Skeletal muscle satellite cell (primary cell): ENCODE measurements around the gene GPD2.
"Not testable (repeated sequence)": the region's sequence is repeated elsewhere in the genome, so short reads cannot be mapped to it uniquely, and the experiment has no call there.

Experiments used
- H3K27me3 ChIP-seq: 2 replicates; pipeline ENCODE4 v1.7.0; 2013; ENCODE audit warnings: low read length; ENCODE audit not compliant: control insufficient read depth, insufficient read depth
- H3K36me3 ChIP-seq: 2 replicates; pipeline ENCODE4 v1.7.0; 2013; ENCODE audit warnings: mild to moderate bottlenecking, control low read depth, low read length; ENCODE audit not compliant: insufficient read depth
- H3K4me1 ChIP-seq: 2 replicates; pipeline ENCODE4 v1.7.0; 2013; ENCODE audit warnings: low read length; ENCODE audit not compliant: control insufficient read depth, insufficient read depth
- H3K4me2 ChIP-seq: 2 replicates; pipeline ENCODE4 v1.7.0; 2013; ENCODE audit warnings: mild to moderate bottlenecking, low read length
- H3K4me3 ChIP-seq: 2 replicates; pipeline ENCODE4 v1.7.0; 2013; ENCODE audit warnings: low read length
- H3K9ac ChIP-seq: 2 replicates; pipeline ENCODE4 v1.7.0; 2013; ENCODE audit warnings: mild to moderate bottlenecking, low read depth, low read length, moderate library complexity
- H3K9me3 ChIP-seq: replicated peaks from 2 replicates; pipeline ENCODE4 v1.7.0; 2013; ENCODE audit warnings: mild to moderate bottlenecking, control low read depth, low read length

GPD2 gene

DNA sequence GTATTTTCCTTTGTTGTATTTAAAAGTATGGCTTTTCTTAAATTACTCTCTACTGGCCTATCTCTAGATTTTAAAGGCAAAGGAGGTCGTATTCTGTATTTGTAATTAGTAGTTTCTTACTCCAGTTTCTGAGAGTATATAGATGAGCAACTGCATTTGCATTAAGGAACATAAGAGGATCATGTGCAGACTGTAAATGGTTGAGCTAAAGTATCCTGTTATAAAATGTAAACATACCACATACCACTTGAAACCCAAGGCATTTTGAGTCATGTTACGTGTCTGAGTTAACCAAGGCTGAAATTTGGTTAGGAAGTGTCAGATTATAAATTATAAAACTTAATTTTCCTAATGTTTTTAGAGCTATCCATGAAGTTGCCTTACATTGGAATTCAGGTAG, 76.3 kb downstream of the GPD2 start:
- H3K4me2 ChIP-seq: no peak overlapping the region
- peaks cover 13% of the 10 kb centered on the region for H3K36me3 ChIP-seq
- no peaks in the 10 kb centered on the region for H3K9me3 ChIP-seq
- H3K4me3 ChIP-seq: no peak overlapping the region
- H3K9ac ChIP-seq: no peak overlapping the region
- no peaks in the 10 kb centered on the region for H3K4me1 ChIP-seq
- no peaks in the 10 kb centered on the region for H3K27me3 ChIP-seq

DNA sequence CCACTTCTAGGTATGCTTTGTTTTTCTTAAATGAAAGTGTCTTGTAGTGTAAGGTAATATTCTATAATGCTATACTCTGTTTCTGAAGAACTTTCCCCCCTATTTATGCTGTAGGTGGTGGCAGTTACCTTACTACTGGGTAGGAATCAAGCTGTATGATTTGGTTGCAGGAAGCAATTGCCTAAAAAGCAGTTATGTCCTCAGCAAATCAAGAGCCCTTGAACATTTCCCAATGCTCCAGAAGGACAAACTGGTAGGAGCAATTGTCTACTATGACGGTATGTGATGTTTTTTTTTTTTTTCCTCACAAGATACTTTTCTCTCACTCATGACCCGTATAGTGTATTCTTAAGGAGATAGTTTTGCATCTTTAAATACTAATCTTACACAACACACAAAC, 77.0 kb downstream of the GPD2 start:
- H3K27me3 ChIP-seq: no peaks in the 10 kb centered on the region
- H3K9me3 ChIP-seq: no peaks in the 10 kb centered on the region
- H3K36me3 ChIP-seq: peaks cover 13% of the 10 kb centered on the region
- H3K4me3 ChIP-seq: no peak overlapping the region
- H3K4me1 ChIP-seq: no peaks in the 10 kb centered on the region
- H3K4me2 ChIP-seq: no peak overlapping the region
- H3K9ac ChIP-seq: no peak overlapping the region

DNA sequence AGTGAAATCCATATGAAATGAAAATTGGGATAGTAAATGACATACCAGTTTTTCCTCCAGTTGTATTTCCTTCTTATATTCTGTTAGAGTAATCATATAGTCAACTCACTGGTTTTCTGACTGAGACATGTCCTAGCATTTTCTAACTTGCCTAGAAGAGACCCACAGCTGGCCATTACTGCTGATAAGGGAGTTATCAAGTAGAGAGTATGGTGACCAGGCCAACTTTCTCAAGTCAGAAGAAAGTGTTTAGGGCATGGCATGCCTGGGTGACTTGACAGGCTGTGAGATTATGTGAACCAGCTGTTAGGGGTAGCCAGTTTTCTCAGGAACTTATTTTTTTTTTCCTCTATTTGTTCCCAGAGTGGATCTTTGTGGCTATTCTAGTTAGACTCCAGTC, 81.2 kb downstream of the GPD2 start:
- H3K4me1 ChIP-seq: no peaks in the 10 kb centered on the region
- no peaks in the 10 kb centered on the region for H3K27me3 ChIP-seq
- no peak overlapping the region for H3K4me3 ChIP-seq
- no peak overlapping the region for H3K4me2 ChIP-seq
- H3K9me3 ChIP-seq: no peaks in the 10 kb centered on the region
- peaks cover 13% of the 10 kb centered on the region for H3K36me3 ChIP-seq
- H3K9ac ChIP-seq: no peak overlapping the region

DNA sequence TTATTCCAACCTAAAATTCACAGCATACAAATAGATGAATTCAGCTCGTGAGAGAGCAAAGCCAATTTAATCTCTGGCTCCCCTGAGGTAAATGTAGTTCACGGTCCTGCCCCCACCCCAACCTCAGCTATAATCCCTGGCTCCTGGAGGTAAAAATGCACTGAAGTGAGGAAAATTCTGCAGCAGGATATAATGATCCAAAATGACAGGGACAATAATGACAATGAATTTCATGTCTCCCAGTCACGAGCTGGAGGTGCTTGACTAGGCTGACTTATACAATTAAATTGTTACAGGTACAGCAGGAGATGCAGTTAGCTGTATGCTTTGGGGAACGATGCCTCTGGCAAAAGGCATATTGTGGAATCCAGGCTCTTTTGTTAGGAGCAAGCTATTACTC, 82.0 kb downstream of the GPD2 start:
- Histone ChIP-seq H3K4me2 (no peak overlapping the region), H3K9me3 (no peaks in the 10 kb centered on the region), H3K4me1 (no peaks in the 10 kb centered on the region), H3K36me3 (peaks cover 12% of the 10 kb centered on the region), H3K9ac (no peak overlapping the region), H3K4me3 (no peak overlapping the region), H3K27me3 (no peaks in the 10 kb centered on the region)

DNA sequence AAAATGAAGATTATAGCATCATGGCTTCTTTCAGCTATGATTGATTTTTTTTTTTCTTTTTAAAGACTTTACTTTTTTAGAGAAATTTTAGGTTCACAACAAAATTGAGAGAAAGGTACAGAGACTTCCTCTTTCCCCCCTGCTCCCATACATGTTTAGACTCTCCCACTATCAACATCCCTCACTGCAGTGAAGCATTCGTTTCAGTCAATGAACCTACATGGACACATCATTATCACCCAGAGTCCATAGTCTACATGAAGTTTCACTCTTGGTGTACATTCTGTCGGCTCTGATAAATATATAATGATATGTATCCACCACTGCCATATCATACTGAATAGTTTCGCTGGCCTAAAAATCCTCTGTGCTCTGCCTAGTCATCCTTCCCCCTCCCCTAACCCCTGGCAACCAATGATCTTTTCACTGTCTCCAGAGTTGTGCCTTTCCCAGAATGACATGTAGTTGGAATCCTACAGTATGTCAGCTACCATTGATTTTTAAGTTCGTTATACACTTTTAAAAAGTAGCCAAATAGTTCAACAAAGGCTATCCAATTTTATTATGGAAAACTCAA, 86.8 kb downstream of the GPD2 start:
- H3K4me2 ChIP-seq: no peak overlapping the region
- H3K4me3 ChIP-seq: no peak overlapping the region
- H3K9ac ChIP-seq: no peak overlapping the region
- no peaks in the 10 kb centered on the region for H3K27me3 ChIP-seq
- no peaks in the 10 kb centered on the region for H3K36me3 ChIP-seq
- H3K4me1 ChIP-seq: no peaks in the 10 kb centered on the region
- no peaks in the 10 kb centered on the region for H3K9me3 ChIP-seq

DNA sequence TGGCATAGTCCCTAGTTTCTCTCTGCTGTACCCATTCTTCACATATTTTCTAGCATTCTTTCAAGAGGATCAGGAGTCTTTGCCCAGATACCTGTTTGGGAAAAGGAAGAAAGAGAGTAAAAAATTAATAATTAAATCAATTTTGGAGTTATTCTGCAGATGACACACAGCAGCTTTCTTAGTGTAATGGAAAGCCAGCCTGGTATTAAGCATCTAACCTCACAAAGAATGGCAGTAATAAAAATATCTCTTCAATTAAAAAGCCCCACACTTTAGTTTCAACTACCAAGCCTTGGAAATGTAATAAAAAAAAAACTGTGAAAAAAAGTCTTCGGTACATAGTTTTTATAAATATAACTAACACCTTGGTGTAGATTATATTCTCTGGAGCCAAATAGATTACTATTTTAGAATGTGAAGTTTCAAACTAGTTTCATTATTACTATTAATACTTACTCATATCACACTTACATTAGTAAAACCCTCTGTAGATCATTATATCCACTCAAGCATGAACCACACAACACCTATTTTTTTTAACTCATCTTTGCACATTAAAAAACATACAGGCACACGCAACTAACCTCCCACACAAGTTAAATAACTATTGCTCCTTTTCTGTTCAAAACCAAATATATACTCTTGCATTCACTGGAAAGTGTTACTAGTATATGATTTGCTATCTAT, 90.9 kb downstream of the GPD2 start:
- no peak overlapping the region for H3K4me3 ChIP-seq
- H3K4me2 ChIP-seq: no peak overlapping the region
- H3K4me1 ChIP-seq: no peaks in the 10 kb centered on the region
- H3K9ac ChIP-seq: no peak overlapping the region
- no peaks in the 10 kb centered on the region for H3K36me3 ChIP-seq
- H3K27me3 ChIP-seq: no peaks in the 10 kb centered on the region
- no peaks in the 10 kb centered on the region for H3K9me3 ChIP-seq

DNA sequence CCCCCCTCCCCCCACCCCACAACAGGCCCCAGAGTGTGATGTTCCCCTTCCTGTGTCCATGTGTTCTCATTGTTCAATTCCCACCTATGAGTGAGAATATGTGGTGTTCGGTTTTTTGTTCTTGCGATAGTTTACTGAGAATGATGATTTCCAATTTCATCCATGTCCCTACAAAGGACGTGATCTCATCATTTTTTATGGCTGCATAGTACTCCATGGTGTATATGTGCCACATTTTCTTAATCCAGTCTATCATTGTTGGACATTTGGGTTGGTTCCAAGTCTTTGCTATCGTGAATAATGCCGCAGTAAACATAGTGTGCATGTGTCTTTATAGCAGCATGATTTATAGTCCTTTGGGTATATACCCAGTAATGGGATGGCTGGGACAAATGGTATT, 92.4 kb downstream of the GPD2 start:
- not testable (repeated sequence) for H3K36me3 ChIP-seq, H3K9me3 ChIP-seq, H3K4me1 ChIP-seq, H3K9ac ChIP-seq, H3K27me3 ChIP-seq, H3K4me2 ChIP-seq, H3K4me3 ChIP-seq

DNA sequence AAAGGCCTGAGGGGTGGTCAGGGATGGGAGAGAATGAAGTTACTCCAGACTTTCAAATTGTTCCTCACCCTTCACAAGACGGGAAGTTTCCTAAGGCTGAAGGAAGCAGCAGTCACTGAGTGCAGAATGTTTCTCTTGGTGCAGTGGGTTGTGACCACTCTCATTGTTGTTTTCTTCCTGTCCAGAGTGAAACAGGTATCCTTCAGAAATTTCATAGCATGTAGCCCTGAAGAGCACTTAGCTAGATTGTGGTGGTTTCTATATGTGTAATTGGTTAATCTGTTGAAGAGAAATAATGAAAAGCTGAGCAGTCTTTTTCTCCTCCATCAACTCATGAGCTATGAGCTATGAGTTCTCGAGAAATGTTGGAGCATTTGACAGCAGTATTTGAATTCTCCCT, 96.8 kb downstream of the GPD2 start:
- Histone ChIP-seq H3K4me1 (peaks cover 8% of the 10 kb centered on the region), H3K4me3 (no peak overlapping the region), H3K36me3 (no peaks in the 10 kb centered on the region), H3K4me2 (no peak overlapping the region), H3K27me3 (no peaks in the 10 kb centered on the region), H3K9me3 (no peaks in the 10 kb centered on the region), H3K9ac (no peak overlapping the region)

DNA sequence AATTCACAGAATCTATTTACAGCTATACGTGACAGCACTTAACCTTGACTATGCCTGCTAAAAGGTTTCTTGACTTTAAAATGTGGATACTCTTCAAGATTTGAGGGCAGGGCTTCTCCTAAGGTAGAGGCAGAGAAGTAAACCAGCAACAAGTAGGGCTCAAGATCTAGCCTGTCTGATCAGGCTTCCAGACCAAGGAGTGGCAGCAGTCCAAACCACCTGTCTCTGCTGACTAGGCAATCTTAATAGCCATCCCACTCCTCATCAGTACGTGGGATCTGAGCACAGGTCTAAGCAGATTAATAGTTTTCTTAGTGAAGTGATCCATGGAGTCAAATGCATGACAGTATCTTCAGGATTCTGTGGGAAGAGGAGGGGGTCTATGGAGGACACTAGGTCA, 100.4 kb downstream of the GPD2 start:
- Histone ChIP-seq H3K4me2 (no peak overlapping the region), H3K4me1 (peaks cover 8% of the 10 kb centered on the region), H3K9ac (no peak overlapping the region), H3K36me3 (no peaks in the 10 kb centered on the region), H3K27me3 (no peaks in the 10 kb centered on the region), H3K4me3 (no peak overlapping the region), H3K9me3 (no peaks in the 10 kb centered on the region)

DNA sequence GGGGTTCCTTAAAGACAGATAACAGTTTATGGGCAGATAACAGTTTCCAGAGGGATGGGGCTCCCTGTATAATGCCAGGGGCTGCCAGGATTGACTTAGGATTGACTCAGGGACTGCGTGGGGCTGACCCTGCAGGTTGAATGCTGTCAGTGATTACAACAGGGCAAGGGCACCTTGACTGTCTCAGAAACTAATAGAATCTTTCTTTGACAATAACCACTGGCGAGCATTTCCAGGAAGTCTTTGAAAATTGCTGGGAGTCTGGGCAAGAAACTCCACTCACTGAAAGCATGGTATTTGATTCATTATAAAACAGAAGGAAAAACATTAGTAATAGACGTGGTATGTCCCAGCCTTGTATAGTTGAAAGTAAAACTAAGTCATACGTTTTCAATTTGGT, 101.0 kb downstream of the GPD2 start:
- no peaks in the 10 kb centered on the region for H3K9me3 ChIP-seq
- no peak overlapping the region for H3K4me2 ChIP-seq
- H3K4me1 ChIP-seq: peaks cover 8% of the 10 kb centered on the region
- no peak overlapping the region for H3K9ac ChIP-seq
- H3K4me3 ChIP-seq: no peak overlapping the region
- H3K27me3 ChIP-seq: no peaks in the 10 kb centered on the region
- no peaks in the 10 kb centered on the region for H3K36me3 ChIP-seq

DNA sequence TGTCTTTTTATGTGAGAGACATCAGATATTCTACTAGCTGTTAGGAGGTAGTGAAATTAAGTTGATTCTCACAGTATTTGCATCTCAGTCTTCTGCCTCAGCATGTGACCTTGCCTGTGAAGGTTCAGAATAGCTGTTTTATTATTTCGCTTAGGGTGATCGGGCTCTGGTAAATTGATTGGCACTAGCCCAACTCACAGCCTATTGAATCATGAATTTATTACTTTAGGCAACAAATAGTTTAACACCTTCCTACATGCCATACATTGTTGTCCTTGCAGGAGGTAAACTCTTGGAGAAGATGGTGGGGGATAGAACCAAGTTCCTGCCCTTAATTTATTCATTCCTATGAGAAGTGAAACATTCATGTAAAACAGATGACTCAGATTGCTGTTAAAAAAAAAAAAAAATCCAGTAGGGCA, 101.9 kb downstream of the GPD2 start:
- H3K36me3 ChIP-seq: no peaks in the 10 kb centered on the region
- H3K4me3 ChIP-seq: no peak overlapping the region
- no peak overlapping the region for H3K4me2 ChIP-seq
- H3K9ac ChIP-seq: no peak overlapping the region
- peaks cover 8% of the 10 kb centered on the region for H3K4me1 ChIP-seq
- no peaks in the 10 kb centered on the region for H3K9me3 ChIP-seq
- H3K27me3 ChIP-seq: no peaks in the 10 kb centered on the region

DNA sequence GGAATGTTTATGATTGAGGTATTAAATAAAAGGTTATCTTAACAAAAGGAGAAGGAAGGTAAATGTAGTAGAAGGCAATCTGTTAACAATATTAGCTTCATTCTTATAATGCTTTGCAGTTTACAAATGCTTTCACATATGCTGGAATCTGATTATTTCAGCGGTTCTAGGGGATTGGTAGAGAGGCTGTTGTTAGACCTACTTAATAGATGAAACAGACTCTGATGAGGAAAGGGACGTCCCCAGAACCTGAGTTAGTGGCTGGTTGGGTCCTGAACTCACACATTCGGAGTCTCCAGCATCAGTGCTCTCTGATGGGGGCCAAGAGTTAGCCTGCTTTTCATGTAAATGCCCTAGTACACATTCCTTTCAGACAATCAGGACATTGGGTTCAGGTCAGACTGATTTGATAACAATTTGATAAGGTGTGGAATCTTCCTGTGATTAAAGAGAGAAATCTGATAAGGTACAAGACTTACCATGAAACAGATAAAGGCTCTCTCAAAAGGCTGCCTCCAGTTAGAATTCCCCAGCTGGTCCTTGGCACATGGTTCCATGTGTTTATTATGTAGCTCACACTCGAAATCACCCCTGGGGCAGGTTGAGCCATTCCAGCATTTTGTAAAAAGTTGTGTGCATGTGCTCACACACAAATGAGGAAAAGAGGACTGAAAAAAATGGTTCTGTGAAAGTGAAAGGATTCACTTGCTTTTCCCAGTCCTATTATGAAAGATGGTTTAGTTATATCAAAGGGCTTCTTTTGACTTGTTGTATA, 103.1 kb downstream of the GPD2 start:
- H3K36me3 ChIP-seq: no peaks in the 10 kb centered on the region

More for the DNA sequence above, 103.1 kb downstream of the GPD2 start:
- H3K4me3 ChIP-seq: no peak overlapping the region
- peaks cover 8% of the 10 kb centered on the region for H3K4me1 ChIP-seq
- no peaks in the 10 kb centered on the region for H3K9me3 ChIP-seq
- H3K4me2 ChIP-seq: no peak overlapping the region
- H3K27me3 ChIP-seq: no peaks in the 10 kb centered on the region
- no peak overlapping the region for H3K9ac ChIP-seq
